Activated effector memory CD4-positive, alpha-beta T cell treated with anti-CD3 and anti-CD28 coated beads, Interleukin-2, amount 50 U/mL, for 16 hours (primary cell): ENCODE measurements around the gene HECW1.
"Not testable (repeated sequence)": the region's sequence is repeated elsewhere in the genome, so short reads cannot be mapped to it uniquely, and the experiment has no call there.

ENCODE experiments used
- DNase-seq: peaks from one replicate; pipeline ENCODE4 v3.0.0-alpha.2; 2020

Gene HECW1

DNA sequence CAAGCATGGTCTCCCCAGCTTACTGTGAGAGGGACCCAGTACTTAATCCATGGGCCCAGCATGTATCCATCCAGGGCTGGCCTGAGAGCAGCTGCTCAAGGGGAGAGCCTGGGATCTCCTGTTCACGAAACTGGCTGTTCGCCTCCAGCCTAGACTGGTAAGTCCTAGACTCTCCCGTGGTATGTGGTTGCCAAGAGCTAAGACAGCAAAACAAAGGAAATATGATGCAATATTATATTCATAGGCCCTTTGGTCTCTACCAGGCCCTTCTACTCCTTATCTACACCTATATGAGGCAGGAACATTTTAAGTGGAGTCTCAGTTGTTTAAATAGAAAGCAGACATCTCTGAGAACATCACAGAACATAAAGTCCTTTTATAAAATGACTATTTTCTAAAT lies 441.6 kb downstream of the HECW1 start:
- DNase-seq: no peak

DNA sequence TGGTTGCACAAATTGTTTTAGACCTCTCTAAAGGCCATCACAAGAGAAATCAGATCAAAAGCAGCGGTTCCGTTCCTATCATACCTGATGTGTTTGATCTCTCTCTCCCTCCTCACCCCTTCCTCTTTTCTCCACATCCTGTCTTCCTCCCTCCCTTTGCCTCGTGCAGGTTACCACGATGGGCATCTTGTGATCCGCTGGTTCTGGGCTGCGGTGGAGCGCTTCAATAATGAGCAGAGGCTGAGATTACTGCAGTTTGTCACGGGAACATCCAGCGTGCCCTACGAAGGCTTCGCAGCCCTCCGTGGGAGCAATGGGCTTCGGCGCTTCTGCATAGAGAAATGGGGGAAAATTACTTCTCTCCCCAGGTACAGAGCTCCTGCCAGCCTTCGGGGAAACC lies 442.0 kb downstream of the HECW1 start:
- DNase-seq: no peak

DNA sequence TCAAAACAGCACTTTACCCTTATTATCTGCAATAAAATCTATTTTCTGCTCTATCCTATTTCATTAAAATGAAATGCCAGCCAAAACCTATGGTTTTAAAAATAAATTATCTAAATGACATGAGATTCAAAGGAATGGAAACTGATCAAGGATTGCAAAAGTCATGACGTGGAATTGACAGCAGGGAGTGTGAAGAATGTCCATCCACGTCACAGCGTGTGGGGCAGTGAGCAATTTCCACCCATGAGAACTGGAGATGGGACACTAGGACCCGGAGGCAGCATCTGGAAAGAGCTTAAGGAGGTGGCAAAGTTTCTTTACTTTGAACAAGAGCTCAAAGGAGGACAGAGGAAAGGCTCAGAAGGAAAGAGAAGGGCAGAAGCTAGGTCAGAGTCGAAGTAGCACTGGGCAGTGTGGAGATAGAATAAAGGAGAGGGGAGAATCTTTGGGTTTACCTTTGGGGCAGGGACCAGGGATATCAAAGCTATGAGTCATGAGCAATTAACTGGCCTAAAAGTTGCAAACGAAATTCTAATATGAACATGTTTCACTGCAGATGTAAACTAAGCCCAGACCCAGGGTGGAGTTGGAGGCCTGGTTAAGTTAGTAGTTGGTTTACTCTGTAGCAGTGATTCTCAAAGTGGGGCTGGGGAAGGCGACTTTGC lies 445.5 kb downstream of the HECW1 start:
- DNase-seq: no peak

DNA sequence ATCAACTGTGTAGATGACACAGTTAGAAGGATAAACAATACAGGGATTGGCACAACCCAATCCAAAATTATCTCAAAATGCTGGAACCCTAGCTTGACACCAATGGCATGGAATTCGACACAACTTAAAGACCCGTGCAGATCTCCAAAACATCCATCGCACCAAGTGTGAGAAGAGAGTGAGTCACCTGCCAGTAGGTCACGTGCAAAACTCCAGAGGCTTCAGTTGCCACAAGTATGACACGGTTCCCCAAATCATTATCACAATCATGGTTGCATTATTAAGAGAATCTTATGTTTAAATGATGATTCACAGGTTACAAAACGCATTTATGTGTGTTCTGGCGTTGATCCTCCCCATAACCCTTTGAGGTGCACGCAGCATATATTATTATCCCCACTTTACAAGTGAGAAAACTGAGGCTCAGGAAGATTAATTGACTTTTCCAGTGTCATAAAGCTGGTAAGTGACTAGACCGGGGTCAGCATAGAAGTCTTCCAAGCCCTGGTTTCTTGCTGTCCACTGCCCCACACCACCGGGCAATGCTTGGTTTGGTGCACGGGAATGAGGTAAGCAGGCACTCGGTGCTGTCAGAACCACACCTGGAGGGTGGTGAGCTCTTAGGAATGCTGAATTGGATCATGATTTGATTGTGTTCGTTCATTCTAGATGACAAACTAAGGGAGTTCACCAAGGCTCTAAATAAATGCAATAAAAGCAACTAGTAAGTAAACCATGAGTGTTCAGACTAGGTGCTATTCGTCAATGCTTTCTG lies 446.9 kb downstream of the HECW1 start:
- DNase-seq: no peak

DNA sequence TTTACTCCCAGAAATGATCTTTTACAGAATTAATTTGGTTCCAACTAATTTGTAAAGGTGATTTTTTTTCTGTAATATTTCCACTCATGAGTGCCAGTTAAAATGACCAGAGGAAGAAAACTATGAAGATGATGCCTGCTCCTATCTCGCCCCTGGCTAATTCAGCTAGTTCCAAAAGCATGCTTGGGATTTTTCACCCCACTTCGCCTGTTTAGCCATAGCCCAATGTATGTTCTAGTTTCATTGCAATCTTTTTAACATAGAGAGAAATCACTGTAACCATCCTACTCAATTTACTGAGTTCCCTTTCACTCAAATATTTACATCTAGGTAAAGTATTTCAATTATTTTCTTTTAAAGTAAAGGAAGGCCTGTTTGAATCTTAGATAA lies 447.5 kb downstream of the HECW1 start:
- DNase-seq: no peak

DNA sequence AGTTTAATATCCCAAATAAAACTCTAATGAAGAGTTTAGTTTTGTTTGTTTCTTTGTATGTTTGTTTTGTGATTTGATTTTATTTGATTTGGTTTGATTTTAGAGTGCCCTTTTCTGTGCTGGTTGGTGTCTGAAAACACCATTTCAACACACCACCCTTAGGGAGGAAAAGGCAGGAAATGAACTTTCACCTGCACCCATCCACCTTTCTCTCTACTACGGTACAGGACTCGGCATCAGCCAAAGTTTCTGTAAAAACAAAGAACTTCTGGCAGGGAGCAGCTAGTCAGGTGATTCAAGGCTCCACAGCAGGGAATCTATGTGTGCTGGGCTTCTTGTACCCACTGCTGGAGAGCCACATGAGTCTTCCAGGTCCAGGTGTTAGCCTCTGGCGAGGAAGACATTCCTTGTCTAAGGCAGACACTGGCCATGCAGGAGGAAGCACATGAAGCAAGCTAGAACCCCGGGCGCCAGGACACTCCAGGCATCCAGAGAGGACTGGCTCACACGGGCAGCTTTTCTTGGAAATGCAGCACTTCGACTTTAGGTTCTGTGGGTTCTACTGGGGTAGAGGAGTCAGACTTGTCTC lies 448.4 kb downstream of the HECW1 start:
- no peak for DNase-seq

DNA sequence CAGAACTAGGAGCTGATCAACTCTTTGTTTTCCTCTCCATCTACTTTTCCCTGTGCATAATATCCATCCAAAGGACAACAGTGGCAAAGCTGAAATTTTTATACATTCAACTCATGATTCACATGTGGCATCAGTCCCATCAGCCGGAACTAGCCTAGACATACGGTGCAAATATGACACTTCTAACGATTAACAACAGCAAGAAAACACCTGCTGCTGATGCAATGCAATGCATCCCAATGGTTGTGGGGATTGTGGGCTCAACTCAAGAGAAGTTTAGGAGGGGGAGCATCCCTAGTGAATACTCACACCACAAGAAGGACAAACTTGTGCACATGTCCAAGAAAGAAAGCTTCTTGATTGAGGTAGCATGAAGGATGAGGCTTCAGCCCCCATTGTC lies 449.9 kb downstream of the HECW1 start:
- no peak for DNase-seq

DNA sequence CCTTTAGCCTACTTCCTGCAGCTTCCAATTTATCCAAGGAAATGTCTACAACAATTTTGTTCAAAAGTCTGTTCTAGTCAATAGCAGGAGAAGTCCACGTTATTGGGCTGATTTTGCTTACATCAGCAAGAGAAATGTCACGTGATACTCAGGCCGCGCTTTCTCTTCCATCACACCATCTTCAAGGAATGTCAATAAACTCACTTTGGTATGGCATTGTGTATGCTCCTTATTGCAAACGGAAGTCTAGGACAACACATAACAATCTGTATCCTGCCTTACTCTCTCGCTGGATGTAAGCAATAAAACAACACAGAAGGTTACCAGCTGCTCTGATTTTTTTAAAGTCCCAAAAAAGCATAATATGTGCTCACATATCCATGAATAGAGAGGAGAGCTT lies 453.3 kb downstream of the HECW1 start:
- DNase-seq: no peak

DNA sequence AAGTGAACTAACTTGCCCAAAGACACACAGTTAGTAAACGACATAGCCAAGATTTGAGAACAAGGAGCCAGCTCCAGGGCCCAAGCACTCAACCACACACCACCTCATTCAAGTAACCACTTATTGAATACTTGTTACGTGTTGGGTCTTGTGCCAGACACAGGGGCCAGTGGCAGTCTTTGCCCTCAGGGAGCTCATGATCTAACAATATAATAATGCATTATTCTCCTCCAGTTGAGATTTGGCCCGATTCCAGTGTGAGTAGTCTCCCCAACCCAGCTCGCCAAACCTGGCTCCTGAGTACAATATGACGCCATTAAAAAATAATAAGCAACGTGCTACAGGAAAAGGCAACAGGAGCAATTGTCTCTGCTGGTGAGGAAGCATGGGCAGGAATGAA lies 456.1 kb downstream of the HECW1 start:
- no peak for DNase-seq

DNA sequence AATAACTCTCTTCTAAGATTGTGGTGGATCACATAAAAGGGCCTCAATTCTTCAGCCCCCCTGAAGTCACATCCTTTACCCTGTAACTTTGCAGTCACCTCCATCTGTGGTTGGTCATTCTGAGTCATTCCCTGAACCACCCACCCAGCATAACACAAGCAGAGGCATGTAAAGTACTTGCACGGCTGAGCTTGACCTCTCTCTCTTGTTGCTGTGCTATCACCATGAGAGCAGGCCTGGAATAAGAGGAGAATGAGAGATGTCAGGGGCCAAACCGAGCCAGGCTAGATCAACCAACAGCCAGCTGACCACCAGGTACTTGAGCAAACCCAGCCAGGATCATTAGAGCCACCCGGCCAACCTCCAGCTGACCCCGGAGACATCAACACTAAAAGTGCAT lies 457.0 kb downstream of the HECW1 start:
- no peak for DNase-seq

DNA sequence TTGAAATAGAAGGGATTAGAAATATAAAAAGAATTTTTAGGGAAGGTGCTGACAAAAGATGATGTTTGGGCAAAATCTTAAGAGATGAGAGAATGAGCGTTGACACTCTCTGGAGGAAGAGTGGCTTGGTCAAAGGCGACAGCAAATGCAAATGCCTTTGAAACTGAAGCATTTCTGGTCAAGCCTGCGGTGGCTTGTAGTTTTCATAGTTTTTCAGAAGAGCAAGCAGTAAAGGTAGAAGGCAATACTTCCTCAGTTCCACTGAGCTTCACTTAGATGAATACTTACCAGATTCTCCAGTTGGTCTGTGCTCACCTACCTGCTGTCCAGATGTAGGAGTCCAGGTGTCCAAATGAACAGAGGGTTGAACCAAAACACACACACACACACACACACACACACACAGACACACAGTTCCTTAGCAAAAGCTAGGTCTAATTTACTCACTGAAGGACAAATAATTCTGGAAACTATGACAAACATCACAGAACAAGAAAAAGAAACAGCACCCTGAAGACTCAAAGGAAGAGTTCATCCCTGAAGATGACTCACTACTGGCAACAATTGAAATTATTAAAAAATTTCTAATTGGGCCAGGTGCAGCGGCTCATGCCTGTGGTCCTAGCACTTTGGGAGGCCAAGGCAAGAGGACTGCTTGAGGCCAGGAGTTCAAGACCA lies 458.4 kb downstream of the HECW1 start:
- no peak for DNase-seq

DNA sequence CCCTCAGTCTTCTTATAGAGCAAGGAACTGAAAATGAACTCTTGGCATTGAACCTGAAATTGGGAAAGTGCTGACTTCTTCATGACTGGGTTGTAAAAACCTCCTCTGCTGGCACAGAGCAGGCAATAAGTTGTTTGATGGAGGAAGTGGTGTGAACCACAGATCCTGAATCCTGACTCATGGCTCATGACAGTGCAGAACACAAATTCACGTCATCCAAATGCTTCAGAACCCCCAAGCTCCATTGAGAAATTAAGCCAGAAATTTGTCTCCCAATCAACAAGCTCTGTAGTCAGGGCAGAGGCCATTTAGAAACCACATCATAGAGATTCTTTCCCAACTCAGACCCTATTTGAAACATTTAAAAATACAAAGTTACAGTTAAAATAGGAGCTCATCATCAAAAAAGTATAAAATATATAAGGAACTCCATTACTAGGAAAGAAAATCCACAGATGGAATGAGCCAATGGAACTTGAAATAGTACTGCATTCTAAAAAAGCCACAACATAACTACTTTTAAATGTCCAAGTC lies 460.1 kb downstream of the HECW1 start:
- DNase-seq: no peak

DNA sequence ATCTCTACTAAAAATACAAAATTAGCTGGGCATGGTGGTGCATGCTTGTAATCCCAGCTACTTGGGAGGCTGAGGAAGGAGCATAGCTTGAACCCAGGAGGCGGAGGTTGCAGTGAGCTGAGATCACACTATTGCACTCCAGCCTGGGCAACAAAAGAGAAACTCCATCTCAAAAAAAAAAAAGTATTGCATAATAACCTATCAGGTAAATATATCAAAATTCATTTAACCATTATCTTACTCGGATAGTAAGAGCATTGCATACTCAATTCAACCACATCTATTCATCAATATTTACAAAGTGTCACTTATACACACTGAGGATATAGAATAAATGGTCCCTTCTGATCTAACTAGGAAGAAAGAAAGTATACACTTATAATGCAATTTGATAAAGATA lies 461.4 kb downstream of the HECW1 start:
- not testable (repeated sequence) for DNase-seq

DNA sequence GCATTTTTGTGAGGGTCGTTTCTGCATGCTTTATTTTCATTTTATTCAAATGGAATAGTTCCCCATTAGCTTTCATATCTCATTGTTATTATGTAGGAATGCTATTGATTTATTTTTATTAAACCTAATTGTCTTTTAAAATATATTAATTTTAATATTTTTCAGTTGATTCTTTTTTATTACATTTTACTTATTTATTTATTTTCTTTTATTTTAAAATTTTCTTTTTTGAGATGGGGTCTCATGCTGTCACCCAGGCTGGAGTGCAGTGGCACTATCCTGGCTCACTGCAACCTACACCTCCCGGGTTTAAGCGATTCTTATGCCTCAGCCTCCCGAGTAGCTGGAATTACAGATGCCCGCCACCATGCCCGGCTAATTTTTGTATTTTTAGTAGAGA lies 463.1 kb downstream of the HECW1 start:
- no peak for DNase-seq

DNA sequence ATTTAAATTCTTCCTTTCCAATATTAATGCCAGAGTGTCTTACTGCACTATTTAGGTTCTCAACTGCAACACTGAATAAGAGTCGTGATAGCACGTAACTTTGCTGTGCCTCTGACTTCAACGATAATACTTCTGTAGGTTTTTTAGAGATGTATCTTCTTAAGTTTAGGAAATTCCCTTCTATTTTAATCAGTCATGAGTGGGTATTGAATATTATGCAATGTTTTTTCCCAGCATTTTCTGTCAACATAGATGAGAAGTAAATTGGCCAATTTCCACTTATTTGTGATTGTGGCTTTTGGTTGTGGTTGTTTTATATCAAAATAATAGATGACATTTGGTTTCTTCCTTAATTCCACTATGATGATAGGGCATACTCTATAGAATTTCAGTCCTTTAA lies 463.8 kb downstream of the HECW1 start:
- DNase-seq: no peak

DNA sequence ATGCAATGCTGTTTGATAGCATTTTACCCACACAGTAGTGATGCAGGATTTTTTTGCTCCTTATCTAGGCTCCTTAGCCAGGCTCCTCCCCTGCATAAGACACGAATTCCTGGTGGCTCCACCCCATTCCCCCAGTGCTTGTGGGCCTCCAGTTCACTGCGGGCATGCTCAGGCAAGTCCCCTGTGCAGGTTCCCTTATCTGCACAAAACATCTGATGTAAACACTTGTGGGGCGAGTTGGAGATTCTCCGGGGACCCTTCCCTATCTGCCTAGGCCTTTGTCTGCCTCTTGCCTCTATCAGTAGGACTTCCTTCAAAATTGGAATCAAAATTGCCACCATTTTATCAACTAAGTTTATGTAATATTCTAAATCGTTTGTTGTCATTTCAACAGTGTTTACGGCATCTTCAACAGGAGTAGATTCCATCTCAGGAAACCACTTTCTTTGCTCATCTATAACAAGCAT lies 465.1 kb downstream of the HECW1 start:
- DNase-seq: no peak

DNA sequence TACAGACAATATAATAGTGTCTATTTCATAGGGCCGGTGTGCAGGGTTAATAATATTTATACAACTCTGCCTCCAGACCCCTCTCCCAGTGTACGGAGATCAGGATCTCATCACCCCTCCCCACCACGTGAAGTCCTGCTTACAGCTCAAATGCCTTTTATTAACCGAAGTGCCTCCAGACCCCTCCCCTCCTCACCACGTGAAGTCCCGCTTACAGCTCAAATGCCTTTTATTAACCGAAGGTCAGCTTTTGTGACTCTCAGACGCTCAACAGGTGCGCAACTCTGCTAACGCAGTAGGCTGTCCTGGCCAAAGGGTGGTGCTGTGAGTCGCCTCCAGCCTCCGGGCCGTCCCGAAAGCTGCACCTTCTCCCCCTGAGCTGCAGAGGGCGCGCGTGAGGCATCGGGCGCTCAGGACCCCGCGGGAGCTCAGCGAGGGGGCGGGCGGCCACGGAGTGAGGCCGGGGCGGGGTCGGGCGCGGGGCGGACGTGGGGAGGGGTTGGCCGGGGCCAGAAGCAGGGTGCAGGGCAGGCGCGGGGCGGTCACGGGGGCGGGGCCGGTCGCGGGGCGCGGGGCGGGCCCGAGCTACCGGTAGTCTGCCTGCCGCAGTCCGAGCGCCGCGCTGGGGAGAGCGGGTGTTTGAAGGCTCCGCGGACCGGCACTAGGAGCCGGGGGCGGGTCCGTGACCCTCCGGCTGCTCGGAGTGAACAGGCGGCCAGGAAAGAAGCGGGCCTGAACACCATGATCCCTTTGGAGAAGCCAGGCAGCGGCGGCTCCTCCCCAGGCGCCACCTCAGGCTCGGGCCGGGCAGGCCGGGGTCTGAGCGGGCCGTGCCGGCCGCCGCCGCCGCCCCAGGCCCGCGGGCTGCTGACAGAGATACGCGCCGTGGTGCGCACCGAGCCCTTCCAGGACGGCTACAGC lies 470.3 kb downstream of the HECW1 start, which contains the start of gene STK17A:
STK17A (plus strand) TSS at position 606 of the 921 bp plus-strand sequence; CDS start at position 742, 136 bp downstream.
- peak; percentile 98 for DNase-seq

DNA sequence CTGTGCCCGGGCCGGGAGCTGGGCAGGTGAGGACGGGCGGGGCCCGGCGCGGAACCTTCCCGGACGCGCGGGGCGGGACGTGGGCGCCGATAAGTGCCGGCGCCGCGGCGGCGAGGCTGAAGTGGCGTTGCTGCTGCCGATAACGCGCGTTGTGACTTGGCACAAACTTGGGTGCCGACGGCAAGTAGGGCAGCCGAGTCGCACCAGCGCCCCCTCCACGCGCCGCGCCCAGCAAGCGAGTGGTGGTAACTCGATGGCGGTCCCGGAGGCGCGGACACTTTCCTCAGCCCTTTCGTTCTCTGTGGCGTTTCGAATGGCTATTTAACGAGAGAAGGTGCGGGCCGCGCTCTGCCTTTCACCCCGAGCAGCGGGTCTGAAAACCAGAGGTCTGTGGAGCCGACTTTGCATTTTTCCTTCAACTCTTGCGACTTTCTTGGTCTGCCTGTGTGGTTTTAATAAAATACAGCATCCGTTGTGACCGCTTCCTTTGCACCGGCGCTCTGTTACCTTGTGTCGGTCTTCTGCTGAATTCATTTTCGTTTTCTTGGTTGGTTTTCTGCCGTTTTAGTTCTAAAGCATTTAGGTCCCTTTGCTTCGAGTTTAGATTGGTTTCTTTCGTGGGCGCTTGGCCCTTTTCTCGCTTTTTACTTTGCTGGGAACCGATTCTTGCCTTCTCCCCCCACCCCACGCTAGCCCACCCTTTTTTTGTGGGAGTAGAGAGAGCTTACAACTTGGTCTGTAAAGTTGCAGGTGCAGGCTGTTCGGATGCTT lies 471.2 kb downstream of the HECW1 start:
- DNase-seq: peak; percentile 90

DNA sequence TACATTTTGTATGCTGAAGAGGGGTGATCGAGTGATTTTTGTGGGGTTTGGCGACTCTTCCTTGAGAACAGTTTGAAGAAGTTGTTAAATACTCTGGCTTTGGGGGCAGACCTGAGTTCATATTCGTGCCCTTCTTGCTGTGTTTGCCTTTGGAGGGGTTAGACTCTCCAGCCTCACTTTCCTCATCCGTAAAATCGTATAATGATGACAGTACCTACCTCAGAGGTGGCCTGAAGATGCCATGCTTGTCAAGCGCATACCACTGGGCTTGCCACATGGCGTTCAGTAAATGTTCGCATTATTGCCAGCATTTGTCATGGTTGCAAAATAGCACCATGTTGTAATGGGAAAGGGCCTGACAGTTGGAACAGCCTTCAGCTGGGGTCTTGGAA lies 471.7 kb downstream of the HECW1 start:
- peak; percentile 70 for DNase-seq

DNA sequence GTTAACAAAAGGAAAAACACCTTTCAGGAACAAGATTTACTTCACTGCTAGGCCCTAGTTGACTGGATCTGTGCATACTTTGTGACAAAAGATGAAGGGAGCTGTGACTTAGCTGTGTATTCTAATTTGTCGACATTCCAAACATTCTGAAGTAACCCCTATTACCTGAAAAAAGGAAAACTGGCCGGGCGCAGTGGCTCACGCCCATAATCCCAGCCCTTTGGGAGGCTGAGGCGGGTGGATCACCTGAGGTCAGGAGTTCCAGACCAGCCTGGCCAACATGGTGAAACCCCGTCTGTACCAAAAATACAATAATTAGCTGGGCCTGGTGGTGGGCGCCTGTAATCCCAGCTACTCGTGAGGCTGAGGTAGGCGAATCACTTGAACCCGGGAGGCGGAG lies 472.3 kb downstream of the HECW1 start:
- DNase-seq: not testable (repeated sequence)

DNA sequence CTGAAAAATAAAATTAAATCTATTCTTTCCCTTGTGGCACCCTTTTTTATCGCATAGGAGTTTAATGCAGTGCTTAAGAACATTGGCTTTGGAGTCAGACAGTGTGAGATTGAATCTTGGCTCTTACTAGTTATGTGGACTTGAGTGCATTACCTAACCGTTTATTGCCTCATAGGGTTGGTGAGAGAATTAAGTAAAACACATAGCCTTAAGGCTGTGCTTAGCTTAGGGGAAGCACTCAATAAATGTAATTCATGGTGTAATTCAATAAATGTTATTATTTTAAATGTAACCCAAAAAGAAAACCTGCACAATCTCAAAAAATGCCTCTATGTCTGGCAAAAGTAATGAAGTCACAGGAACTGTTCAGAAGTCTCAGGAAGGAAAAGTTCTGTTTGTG lies 473.1 kb downstream of the HECW1 start:
- no peak for DNase-seq
